Lung (tissue), 12 donors: ENCODE results near the gene AGFG2. TPM values are rescaled to one million over a fixed set of nuclear protein-coding genes. Genes with fewer than 3 reads are reported as not detected.

Experiments
- ATAC-seq: fragments of 200-7000 bp; cut with Tn5 transposase; one replicate; pipeline ENCODE4 v1.9.1; 2020; ENCODE audit warnings: moderate number of reproducible peaks; ENCODE audit not compliant: insufficient read depth, low FRiP score
- DNase-seq, 3 donors: peaks; one replicate each; pipeline ENCODE4 v3.0.0-alpha.2; 2013 to 2017
- H3K27ac ChIP-seq, 2 donors: one replicate each; pipeline ENCODE4 v1.5.1; 2013; ENCODE audit warnings: mild to moderate bottlenecking in 2 of 2, moderate library complexity in 2 of 2, control low read depth in 1 of 2, inconsistent platforms in 1 of 2, low read depth in 1 of 2, low read length in 1 of 2
- H3K27me3 ChIP-seq, 3 donors: one replicate each; pipeline ENCODE4 v1.5.1; 2013; ENCODE audit warnings: low read length in 2 of 3; ENCODE audit not compliant: control insufficient read depth in 3 of 3, insufficient read depth in 3 of 3
- H3K36me3 ChIP-seq, 4 donors: one replicate each; pipeline ENCODE4 v1.5.1; 2013; ENCODE audit warnings: low read length in 4 of 4, mild to moderate bottlenecking in 1 of 4, moderate library complexity in 1 of 4; ENCODE audit not compliant: control insufficient read depth in 4 of 4, insufficient read depth in 4 of 4
- H3K4me1 ChIP-seq, 5 donors: one replicate each; pipeline ENCODE4 v1.5.1; 2013; ENCODE audit warnings: low read length in 5 of 5, mild to moderate bottlenecking in 2 of 5, moderate library complexity in 1 of 5; ENCODE audit not compliant: control insufficient read depth in 5 of 5, insufficient read depth in 5 of 5
- H3K4me3 ChIP-seq: one replicate; pipeline ENCODE4 v1.5.1; 2013; ENCODE audit warnings: mild to moderate bottlenecking, control low read depth, moderate library complexity
- H3K9ac ChIP-seq, 2 donors: one replicate each; pipeline ENCODE4 v1.5.1; 2013; ENCODE audit warnings: low read length in 2 of 2, control low read depth in 1 of 2; ENCODE audit not compliant: insufficient read depth in 1 of 2
- H3K9me3 ChIP-seq, 4 donors: one replicate each; pipeline ENCODE4 v1.5.1; 2013; ENCODE audit warnings: low read length in 3 of 4, mild to moderate bottlenecking in 1 of 4, moderate library complexity in 1 of 4; ENCODE audit not compliant: control insufficient read depth in 4 of 4, insufficient read depth in 3 of 4
- WGBS, 2 donors: extraction: QIAGEN DNeasy Blood & Tissue Kit; methylation state at CpG; one replicate each; pipeline ENCODE4 v1.1.7; 2013; 5-methylcytosine and 5-hydroxymethylcytosine counted together
- polyA plus RNA-seq, 2 donors: library from polyadenylated mRNA; stranded (reverse); fragments of 200-250 nt; gene quantifications; one replicate each; pipeline ENCODE4 v1.2.1, GENCODE V29; 2013
- total RNA-seq, 2 donors: library from RNA; depleted of rRNA in 1 of 2; stranded (reverse); fragments of >200 nt in 1 of 2; gene quantifications; one replicate each; pipeline ENCODE4 v1.2.1, GENCODE V29; 2014 to 2021
- TF ChIP-seq, protein P1 (sequence below): IDR thresholded peaks from 2 replicates; pipeline ENCODE4 v1.5.1; 2012; ENCODE audit warnings: mild to moderate bottlenecking; ENCODE audit errors: control extremely low read depth, extremely low read depth
- donor health status: control.
- donor health status: control.
- donor health status: Bipolar disorder and iron deficiency.
- donor health status: healthy.
- donor health status: DM: yes; HTN: yes; CAD: no.

Gene AGFG2
- total and polyA plus RNA-seq, 4 donors: 15.9 to 36.0 (median 19.7) TPM

DNA sequence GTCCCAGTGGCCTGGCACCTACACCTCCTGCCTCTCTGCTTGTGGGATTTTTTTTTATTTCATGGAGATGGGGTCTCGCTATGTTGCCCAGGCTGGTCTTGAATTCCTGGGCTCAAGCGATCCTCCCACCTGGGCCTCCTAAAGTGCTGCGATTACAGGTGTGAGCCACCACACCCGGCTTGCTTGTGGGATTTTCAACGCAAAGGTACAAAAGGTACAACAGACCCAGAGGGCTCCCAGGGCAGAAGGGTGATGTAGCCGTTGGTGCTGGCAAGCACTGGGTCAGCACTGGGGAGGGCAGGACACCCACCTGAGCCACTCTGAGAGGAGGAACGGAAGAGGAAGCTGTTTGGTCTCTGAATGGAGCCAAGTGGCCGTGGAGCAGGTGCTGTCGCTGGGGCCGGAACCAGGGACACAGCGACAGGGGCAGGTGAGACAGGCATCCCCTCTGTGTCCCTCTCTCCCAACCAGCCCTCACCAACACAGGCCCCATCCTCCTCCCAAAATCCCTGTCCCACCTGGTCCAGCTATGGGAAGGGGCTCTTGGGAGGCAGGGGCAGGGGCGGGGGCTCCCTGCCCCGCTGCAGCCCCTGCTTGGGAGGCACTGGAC, 37.5 kb downstream of the AGFG2 start:
- 94 to 97% methylated on average over 13 of the region's 13 CpGs for WGBS, 2 donors
- no peak overlapping the region for H3K4me3 ChIP-seq

DNA sequence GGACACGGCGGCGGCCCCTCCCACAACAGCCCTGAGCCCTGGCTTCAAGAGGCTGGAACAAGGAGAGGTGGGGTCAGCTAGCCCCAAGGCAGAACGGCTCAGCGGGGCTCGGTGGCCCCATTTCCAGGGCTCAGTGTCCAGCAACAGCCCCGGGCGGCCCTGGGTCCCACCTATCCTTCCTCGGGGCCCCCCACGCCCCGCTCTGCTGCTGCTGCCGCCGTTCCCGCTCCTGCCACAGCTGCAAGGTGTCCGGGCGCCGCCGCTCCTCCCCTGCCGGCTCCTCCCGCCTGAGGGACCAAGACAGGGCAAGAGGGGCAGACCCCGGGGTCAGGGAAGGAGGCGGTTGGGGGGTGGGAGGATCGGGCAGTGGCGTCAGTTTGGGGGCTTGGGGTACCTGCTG, 38.1 kb downstream of the AGFG2 start:
- H3K27ac ChIP-seq: no peak overlapping the region
- H3K9me3 ChIP-seq: peaks cover 0 to 2% (median 0%) of the 10 kb centered on the region in 4 donors
- TF ChIP-seq, protein P1, sequence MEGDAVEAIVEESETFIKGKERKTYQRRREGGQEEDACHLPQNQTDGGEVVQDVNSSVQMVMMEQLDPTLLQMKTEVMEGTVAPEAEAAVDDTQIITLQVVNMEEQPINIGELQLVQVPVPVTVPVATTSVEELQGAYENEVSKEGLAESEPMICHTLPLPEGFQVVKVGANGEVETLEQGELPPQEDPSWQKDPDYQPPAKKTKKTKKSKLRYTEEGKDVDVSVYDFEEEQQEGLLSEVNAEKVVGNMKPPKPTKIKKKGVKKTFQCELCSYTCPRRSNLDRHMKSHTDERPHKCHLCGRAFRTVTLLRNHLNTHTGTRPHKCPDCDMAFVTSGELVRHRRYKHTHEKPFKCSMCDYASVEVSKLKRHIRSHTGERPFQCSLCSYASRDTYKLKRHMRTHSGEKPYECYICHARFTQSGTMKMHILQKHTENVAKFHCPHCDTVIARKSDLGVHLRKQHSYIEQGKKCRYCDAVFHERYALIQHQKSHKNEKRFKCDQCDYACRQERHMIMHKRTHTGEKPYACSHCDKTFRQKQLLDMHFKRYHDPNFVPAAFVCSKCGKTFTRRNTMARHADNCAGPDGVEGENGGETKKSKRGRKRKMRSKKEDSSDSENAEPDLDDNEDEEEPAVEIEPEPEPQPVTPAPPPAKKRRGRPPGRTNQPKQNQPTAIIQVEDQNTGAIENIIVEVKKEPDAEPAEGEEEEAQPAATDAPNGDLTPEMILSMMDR: no peak
- H3K27me3 ChIP-seq: no peaks in the 10 kb centered on the region
- H3K4me3 ChIP-seq: no peak overlapping the region
- DNase-seq: no peak
- ATAC-seq: no peak
- peaks cover 27 to 90% (median 38%) of the 10 kb centered on the region in 4 donors for H3K36me3 ChIP-seq
- no peak overlapping the region for H3K9ac ChIP-seq
- 93 to 96% methylated on average over 23 to 24 of the region's 24 CpGs for WGBS, 2 donors
- peaks cover 0 to 15% (median 2%) of the 10 kb centered on the region in 5 donors for H3K4me1 ChIP-seq

More for the DNA sequence above, 37.5 kb downstream of the AGFG2 start:
- no peak for DNase-seq
- ATAC-seq: no peak
- Histone ChIP-seq H3K36me3 (peaks cover 25 to 84% (median 34%) of the 10 kb centered on the region in 4 donors), H3K4me1 (peaks cover 0 to 13% (median 0%) of the 10 kb centered on the region in 5 donors), H3K27ac (no peak overlapping the region), H3K27me3 (no peaks in the 10 kb centered on the region), H3K9ac (no peak overlapping the region), H3K9me3 (peaks cover 0 to 2% (median 0%) of the 10 kb centered on the region in 4 donors)
- TF ChIP-seq, protein P1: no peak

DNA sequence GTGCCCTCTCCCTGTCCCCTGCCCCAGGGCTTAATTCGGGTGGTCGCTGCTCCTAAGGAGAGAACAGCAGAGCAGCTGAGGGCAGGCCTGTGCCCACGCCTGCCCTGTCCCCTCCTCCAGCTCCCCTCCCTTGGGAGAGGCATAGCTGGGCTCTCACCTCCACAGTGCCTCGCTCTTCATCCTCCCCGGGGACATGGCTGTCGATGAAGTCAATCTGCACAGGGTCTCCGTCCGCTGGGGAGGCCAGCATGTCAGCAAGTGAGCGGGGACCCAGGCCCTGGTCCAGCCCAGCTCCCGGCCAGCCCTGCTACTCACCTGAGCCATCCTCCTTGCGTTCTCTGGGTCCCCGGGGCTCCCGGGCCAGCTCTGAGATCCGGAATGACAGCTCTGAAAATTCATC, 38.5 kb downstream of the AGFG2 start:
- TF ChIP-seq, protein P1: no peak

More for the DNA sequence above, 38.5 kb downstream of the AGFG2 start:
- H3K36me3 ChIP-seq: peaks cover 27 to 89% (median 39%) of the 10 kb centered on the region in 4 donors
- no peak for ATAC-seq
- H3K4me3 ChIP-seq: no peak overlapping the region
- H3K9ac ChIP-seq: no peak overlapping the region
- peaks cover 0 to 13% (median 2%) of the 10 kb centered on the region in 5 donors for H3K4me1 ChIP-seq
- no peaks in the 10 kb centered on the region for H3K27me3 ChIP-seq
- no peak for DNase-seq
- H3K9me3 ChIP-seq: peaks cover 0 to 2% (median 0%) of the 10 kb centered on the region in 4 donors
- 95 to 96% methylated on average over 14 of the region's 14 CpGs for WGBS, 2 donors
- no peak overlapping the region for H3K27ac ChIP-seq
